Epithelial cell of alveolus of lung (primary cell): ENCODE measurements around the gene PRR35. TPM values are rescaled to one million over a fixed set of nuclear protein-coding genes. Genes with fewer than 3 reads are reported as not detected.

ENCODE experiments used
- total RNA-seq: library from RNA; depleted of rRNA; stranded (reverse); fragments of >200 nt; gene quantifications from 2 replicates; pipeline ENCODE4 v1.2.1, GENCODE V29; 2015

Gene PRR35
- total RNA-seq = not detected in 2 replicates

DNA sequence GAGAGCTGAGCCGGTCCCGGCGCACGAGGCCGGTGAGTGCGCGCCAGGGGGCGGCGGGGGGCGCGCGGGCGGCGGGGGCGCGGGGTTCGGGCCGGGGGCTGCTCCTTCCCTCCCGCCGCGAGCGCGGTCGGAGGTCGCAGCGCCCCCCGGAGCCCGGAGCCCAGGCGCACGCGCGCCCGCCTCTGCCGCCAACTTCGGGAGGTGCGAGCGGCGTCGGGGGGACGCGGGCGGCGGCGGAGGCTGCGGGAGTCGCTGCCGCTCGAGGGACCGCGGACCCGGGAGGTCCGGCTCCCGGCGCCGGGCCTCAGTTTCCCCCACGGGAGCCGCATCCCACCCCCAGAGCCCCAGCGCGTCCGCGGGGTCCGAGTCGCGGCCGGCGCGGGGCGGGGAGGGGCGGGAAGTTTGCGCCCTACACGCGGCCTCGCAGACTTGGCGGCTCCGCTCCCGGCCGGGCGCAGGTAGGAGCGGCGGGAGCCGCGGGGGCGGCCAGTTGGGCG, at the start of gene PRR35:
Gene PRR35, plus strand, starts transcription at position 191 of the 497 bp plus-strand sequence. CDS start 2,901 bp downstream, outside the sequence.

DNA sequence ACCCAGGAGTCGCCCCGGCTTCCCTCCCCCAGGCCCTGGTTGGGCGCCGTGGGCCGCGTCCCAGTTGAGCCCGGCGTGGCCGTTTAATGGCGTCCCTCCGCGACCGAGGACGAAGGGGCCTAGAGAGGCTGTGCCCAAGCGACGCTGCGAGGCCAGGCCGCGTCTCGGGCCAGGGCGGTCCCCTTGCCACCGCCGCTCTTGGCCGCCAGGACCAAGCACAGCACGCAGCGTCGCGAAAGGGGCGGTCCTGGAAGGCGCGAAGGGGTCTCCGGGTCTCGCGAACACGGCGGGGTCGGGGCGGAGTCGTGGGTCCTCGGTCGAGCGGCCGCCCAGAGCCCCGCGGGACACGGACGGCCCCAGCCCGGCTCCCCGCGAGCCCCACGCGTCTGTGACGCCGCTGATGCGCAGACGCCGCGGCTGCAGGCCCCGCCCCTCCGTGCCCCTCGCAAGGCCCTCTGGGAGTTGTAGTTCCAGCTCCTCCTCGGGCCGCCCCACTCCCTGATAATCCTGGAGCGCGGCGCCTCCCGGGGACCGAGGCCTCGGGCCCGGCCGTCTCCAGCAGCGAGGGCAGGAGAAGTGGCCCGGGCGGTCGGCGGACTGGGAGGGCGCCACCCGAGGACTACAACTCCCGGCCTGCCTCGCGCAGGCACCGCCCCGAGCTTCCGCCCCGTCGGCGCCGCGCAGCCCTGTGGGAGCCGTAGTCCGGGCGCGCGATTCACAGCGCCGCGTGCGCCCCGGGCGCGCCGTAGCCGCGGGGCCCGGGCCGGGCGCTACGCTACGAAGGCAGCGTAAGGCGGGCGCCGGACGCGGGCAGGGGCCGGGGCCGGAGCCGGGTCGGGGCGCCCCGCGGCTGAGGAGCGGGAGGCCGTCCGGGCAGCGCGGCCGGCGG, 32.9 kb upstream of the PRR35 start, which contains the start of gene CAPN15:
Gene CAPN15, plus strand, starts transcription at position 698 of the 889 bp plus-strand sequence. CDS start 19,127 bp downstream, outside the sequence.

DNA sequence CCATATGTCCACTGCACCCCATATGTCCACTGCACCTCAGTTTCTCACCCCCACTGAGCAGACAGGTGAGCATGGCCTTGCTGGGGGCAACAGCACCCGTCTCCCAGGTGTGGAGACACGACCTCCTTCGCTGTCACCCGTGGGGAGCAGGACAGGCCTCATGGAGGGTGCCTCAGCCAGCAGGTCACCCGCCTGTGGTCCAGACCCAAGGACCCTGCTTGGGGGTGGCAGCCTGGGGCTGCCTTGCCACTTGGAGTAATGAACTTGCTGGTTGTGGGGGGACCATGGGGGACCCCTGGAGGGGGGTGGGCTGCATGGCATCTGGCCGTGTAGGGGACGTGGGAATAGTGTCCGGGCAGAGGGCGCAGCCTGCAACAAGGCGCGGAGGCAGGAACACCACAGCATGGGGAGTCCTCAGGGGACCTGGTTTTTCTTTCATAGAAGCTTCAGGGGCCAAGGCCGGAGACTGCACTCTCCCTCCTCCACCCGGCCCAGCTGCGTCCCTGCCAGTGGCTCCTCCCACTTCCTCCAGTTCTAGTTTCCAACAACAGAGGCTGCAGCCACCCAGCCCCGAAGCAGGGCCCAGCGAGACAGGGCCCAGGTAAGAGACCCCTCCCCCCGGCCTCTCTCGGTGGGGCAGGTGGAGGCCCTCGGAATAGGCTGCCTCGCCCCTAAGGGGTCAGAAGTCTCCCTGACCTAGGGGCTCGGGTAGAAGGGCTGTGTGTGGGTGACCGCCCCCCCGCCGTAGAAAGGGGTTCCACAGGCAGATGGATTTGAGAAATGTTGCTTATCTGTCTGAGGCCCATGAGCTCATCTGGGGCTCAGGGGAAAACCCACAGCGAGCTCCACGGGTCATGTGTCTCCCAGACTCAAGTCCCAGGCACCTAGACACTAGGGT, 6.5 kb downstream of the PRR35 start, which contains the start of gene NHLRC4:
Gene NHLRC4, plus strand, starts transcription at position 531 of the 898 bp plus-strand sequence. CDS start 1,043 bp downstream, outside the sequence.

DNA sequence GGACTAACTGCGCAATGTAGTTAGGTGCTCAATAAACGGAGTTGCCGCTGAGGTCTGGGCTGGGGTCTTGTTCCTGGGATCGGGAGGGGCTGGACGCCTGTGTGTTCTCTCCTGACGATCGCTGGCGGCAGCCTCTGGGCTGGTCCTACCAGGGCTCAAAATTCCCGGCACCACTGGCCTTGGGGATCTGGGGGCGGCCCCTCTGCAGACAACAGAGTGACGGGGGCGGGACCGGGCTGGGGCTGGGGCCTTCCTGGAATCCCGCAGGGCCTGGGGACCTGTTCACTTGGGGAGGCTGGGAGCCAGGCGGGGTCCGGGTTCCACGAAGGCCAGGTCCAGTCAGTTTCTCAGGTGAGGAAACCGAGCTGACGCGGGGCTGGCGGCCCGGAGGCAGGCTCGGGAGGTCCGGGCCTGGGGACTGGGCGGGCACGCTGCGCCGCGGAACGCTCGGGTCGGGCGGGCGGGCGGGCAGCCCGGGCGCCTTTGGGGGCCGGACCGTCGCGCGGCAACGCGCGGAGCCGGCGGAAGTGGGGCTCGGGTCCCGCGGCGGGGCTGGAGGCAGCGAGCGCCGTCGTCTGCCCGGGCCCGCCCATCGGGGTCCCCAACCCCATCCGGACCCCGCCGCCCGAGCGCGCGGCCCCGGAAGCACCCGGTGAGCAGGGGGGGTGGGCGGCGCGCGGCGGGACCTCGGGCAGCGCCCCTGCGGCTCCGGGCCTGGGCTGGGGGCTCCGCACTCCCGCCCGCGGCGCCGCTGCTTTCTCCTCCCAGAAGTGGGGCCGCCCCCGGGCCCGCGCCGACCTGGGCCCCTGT, 9.5 kb downstream of the PRR35 start, which contains the start of gene PIGQ:
Gene PIGQ, plus strand, starts transcription at position 524 of the 810 bp plus-strand sequence. CDS start 4,107 bp downstream, outside the sequence.

DNA sequence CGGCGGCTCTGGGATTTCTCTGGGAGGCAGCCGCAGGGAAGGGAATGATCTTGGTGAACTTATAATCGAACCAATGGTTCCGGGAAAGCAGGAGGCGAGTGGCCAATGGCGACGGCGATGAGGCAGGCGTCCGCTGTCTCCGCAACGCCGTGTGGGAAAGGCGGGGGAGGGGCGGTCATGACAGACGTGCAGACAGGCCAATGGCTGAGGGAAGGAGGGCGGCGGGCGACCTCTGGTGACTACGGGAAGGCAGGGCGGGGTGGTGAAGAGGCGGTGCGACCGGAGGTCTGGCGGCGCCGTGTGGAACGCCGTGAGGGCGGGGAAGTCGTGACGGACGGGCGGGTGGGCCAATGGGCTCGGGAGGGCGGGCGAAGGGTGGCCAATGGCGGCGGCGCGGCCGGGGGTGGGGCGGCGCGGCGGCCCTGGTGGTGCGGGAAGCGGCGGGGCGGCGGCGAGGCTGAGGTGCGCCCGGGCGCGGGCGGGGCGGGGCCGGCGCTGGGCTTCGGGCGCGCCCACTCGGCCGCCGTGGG, 29.5 kb downstream of the PRR35 start, which contains the start of gene RAB40C:
Gene RAB40C, plus strand, starts transcription at position 409 of the 530 bp plus-strand sequence. CDS start 226 bp downstream, outside the sequence.

Other genes with a start within 250 kb of the PRR35 start
- gene AXIN1, start 207.7 kb upstream of the PRR35 start, total RNA-seq = 17.7 and 20.2 TPM in 2 replicates
- 179 and 184 TPM in 2 replicates for gene MRPL28, start 189.9 kb upstream of the PRR35 start, total RNA-seq
- gene PGAP6, start 178.4 kb upstream of the PRR35 start, total RNA-seq = 53.6 and 64.8 TPM in 2 replicates
- 174 and 184 TPM in 2 replicates for gene NME4, start 163.2 kb upstream of the PRR35 start, total RNA-seq
- 12.3 and 14.3 TPM in 2 replicates for gene DECR2, start 158.5 kb upstream of the PRR35 start, total RNA-seq
- 14.5 and 18.5 TPM in 2 replicates for gene RAB11FIP3, start 134.7 kb upstream of the PRR35 start, total RNA-seq
- 37.4 and 47.7 TPM in 2 replicates for gene CAPN15, start 32.7 kb upstream of the PRR35 start, total RNA-seq
- 2.2 and 13.1 TPM in 2 replicates for gene NHLRC4, start 6.6 kb downstream of the PRR35 start, total RNA-seq
- gene PIGQ, start 9.6 kb downstream of the PRR35 start, total RNA-seq = 38.7 and 40.2 TPM in 2 replicates
- gene RAB40C, start 29.7 kb downstream of the PRR35 start, total RNA-seq = 14.5 and 15.1 TPM in 2 replicates
- gene WFIKKN1, start 70.6 kb downstream of the PRR35 start, total RNA-seq = 0.13 and 2.6 TPM in 2 replicates
- gene METTL26, start 75.9 kb downstream of the PRR35 start, total RNA-seq = 169 and 173 TPM in 2 replicates
- 10.8 and 20.2 TPM in 2 replicates for gene MCRIP2, start 81.4 kb downstream of the PRR35 start, total RNA-seq
- 7.1 and 19.2 TPM in 2 replicates for gene WDR90, start 89.0 kb downstream of the PRR35 start, total RNA-seq
- gene RHOT2, start 107.7 kb downstream of the PRR35 start, total RNA-seq = 41.0 and 52.7 TPM in 2 replicates
- 0.78 and 2.1 TPM in 2 replicates for gene RHBDL1, start 115.3 kb downstream of the PRR35 start, total RNA-seq
- 93.3 and 150 TPM in 2 replicates for gene STUB1, start 120.0 kb downstream of the PRR35 start, total RNA-seq
- gene JMJD8, start 123.9 kb downstream of the PRR35 start, total RNA-seq = 65.6 and 101 TPM in 2 replicates
- 9.4 and 21.4 TPM in 2 replicates for gene WDR24, start 130.0 kb downstream of the PRR35 start, total RNA-seq
- gene FBXL16, start 145.4 kb downstream of the PRR35 start, total RNA-seq = 0.08 and 0.91 TPM in 2 replicates
- 34.3 and 76.0 TPM in 2 replicates for gene METRN, start 154.7 kb downstream of the PRR35 start, total RNA-seq
- 41.8 TPM in 2 replicates for gene ANTKMT, start 160.8 kb downstream of the PRR35 start, total RNA-seq
- gene CCDC78, start 166.0 kb downstream of the PRR35 start, total RNA-seq = 4.8 TPM in 1 of 2 replicates, not detected in the other
- 10.6 and 14.7 TPM in 2 replicates for gene HAGHL, start 166.7 kb downstream of the PRR35 start, total RNA-seq
- 24.6 and 26.3 TPM in 2 replicates for gene CIAO3, start 180.6 kb downstream of the PRR35 start, total RNA-seq
- 0.13 TPM in 1 of 2 replicates, not detected in the other for gene MSLN, start 200.3 kb downstream of the PRR35 start, total RNA-seq
- gene RPUSD1, start 228.0 kb downstream of the PRR35 start, total RNA-seq = 26.4 and 30.3 TPM in 2 replicates
- 5.9 and 18.2 TPM in 2 replicates for gene CHTF18, start 228.2 kb downstream of the PRR35 start, total RNA-seq
- gene GNG13, start 240.3 kb downstream of the PRR35 start, total RNA-seq = not detected in 2 replicates